Common myeloid progenitor, CD34-positive (primary cell): ENCODE measurements around the gene GMNN. TPM values are rescaled to one million over a fixed set of nuclear protein-coding genes. Genes with fewer than 3 reads are reported as not detected.
"Not testable (repeated sequence)": the region's sequence is repeated elsewhere in the genome, so short reads cannot be mapped to it uniquely, and the experiment has no call there.

Source experiments
- CTCF ChIA-PET: fragments of 350-600 bp; sonication (Branson Sonifier 250); formaldehyde crosslinking; loops from one replicate; lab custom pipeline; 2021; ENCODE audit warnings: antibody characterized with exemption; lab: Charles Lee
- POLR2A ChIA-PET: fragments of 350-600 bp; sonication (Branson Sonifier 250); formaldehyde crosslinking; loops from one replicate; lab custom pipeline; 2021; ENCODE audit warnings: antibody characterized with exemption; lab: Charles Lee
- DNase-seq, 3 donors: peaks; one replicate each; pipeline versions ENCODE4 v3.0.0 to v3.0.0-alpha.2; 2013
- H3K27ac ChIP-seq, 2 experiments: 1 replicate in 1 of 2; 2 replicates in 1 of 2; pipeline ENCODE4 v1.7.0; 2013; ENCODE audit warnings: inconsistent platforms in 2 of 2, low read length in 2 of 2, mild to moderate bottlenecking in 2 of 2, low read depth in 1 of 2, moderate library complexity in 1 of 2; ENCODE audit not compliant: severe bottlenecking in 2 of 2, insufficient read depth in 1 of 2, poor library complexity in 1 of 2
- H3K27me3 ChIP-seq, 5 experiments: replicated peaks in 2 of 5; 1 replicate in 3 of 5; 2 replicates in 2 of 5; pipeline versions ENCODE4 v1.6.1 to v1.7.0; 2013; ENCODE audit warnings: low read length in 4 of 5, mild to moderate bottlenecking in 2 of 5, moderate library complexity in 2 of 5, inconsistent platforms in 1 of 5; ENCODE audit not compliant: insufficient read depth in 5 of 5, control insufficient read depth in 4 of 5
- H3K36me3 ChIP-seq, 4 experiments: 1 replicate in 2 of 4; 2 replicates in 2 of 4; pipeline versions ENCODE4 v1.6.1 to v1.7.0; 2013; ENCODE audit warnings: low read length in 3 of 4, control low read depth in 1 of 4, mild to moderate bottlenecking in 1 of 4; ENCODE audit not compliant: control insufficient read depth in 4 of 4, insufficient read depth in 4 of 4
- H3K4me1 ChIP-seq, 4 experiments: 1 replicate in 3 of 4; 2 replicates in 1 of 4; pipeline versions ENCODE4 v1.6.1 to v1.7.1; 2013; ENCODE audit warnings: low read length in 3 of 4, mild to moderate bottlenecking in 3 of 4, control low read depth in 1 of 4, inconsistent platforms in 1 of 4, moderate library complexity in 1 of 4; ENCODE audit not compliant: control insufficient read depth in 4 of 4, insufficient read depth in 4 of 4; ENCODE audit errors: control extremely low read depth in 1 of 4
- H3K4me3 ChIP-seq, 7 experiments: 1 replicate in 4 of 7; 2 replicates in 3 of 7; pipeline versions ENCODE4 v1.5.1 to v1.7.0; 2013; ENCODE audit warnings: mild to moderate bottlenecking in 7 of 7, low read length in 6 of 7, moderate library complexity in 6 of 7, inconsistent platforms in 2 of 7, low read depth in 2 of 7, control low read depth in 1 of 7; ENCODE audit not compliant: insufficient read depth in 4 of 7, control insufficient read depth in 1 of 7; ENCODE audit errors: extremely low read depth in 1 of 7
- H3K9me3 ChIP-seq, 5 experiments: 1 replicate in 4 of 5; 2 replicates in 1 of 5; pipeline versions ENCODE4 v1.6.1 to v1.7.1; 2013; ENCODE audit warnings: low read length in 4 of 5, mild to moderate bottlenecking in 2 of 5, inconsistent platforms in 1 of 5, low read depth in 1 of 5, moderate library complexity in 1 of 5; ENCODE audit not compliant: control insufficient read depth in 4 of 5, insufficient read depth in 2 of 5; ENCODE audit errors: control extremely low read depth in 1 of 5
- WGBS: methylation state at CpG from one replicate; pipeline ENCODE4 v1.1.5; 2013; ENCODE audit not compliant: insufficient coverage; 5-methylcytosine and 5-hydroxymethylcytosine counted together
- polyA plus RNA-seq: library from polyadenylated mRNA; unstranded; fragments of 120-200 nt; gene quantifications from one replicate; pipeline ENCODE4 v1.2.1, GENCODE V29; 2013

The GMNN gene
- 19.1 TPM for polyA plus RNA-seq

GRCh38 chr6:24774696-24775519, at the start of gene GMNN:
Gene GMNN (plus strand): TSS chr6:24774937. CDS start chr6:24777247, 2,310 bp downstream.
- H3K4me3 ChIP-seq, result peak within 1 kb of the TSS; percentile 94 to 100 (median 100)
- WGBS, result under 1% methylated on average over 57 of the region's 75 CpGs
- peak within 1 kb of the TSS; percentile 74 to 91 for H3K27ac ChIP-seq
- peaks cover 7 to 36% (median 21%) of the 10 kb centered on the region in 4 experiments for H3K4me1 ChIP-seq
- CTCF ChIA-PET, result interaction anchor here (1.2 to 1.7 kb wide), 3 partner anchors 15 to 48 kb away, joined by 3 to 4 read pairs (median 3); no protein-coding TSS in a partner anchor
- H3K36me3 ChIP-seq, result peaks cover 0 to 14% (median 3%) of the 10 kb centered on the region in 4 experiments
- POLR2A ChIA-PET, result interaction anchor here (0.7 kb wide), 1 partner anchor 56 kb away, joined by 3 read pairs; the partner anchor contains the start of gene C6orf62
- no peaks in the 10 kb centered on the region for H3K9me3 ChIP-seq
- DNase-seq, result peak; percentile 95 to 97 (median 96)
- H3K27me3 ChIP-seq, result no peaks in the 10 kb centered on the region

GRCh38 chr6:24730653-24731052, 44.1 kb upstream of the GMNN start:
- WGBS, result 64% methylated on average over 3 of the region's 3 CpGs
- peaks cover 0 to 12% (median 9%) of the 10 kb centered on the region in 5 experiments for H3K9me3 ChIP-seq
- H3K4me3 ChIP-seq, POLR2A ChIA-PET, H3K36me3 ChIP-seq, DNase-seq, H3K27ac ChIP-seq, CTCF ChIA-PET, H3K27me3 ChIP-seq, H3K4me1 ChIP-seq: not testable (repeated sequence)

GRCh38 chr6:24731456-24732134, 43.1 kb upstream of the GMNN start:
- DNase-seq, CTCF ChIA-PET, H3K4me1 ChIP-seq, H3K27ac ChIP-seq, H3K36me3 ChIP-seq, H3K27me3 ChIP-seq, H3K4me3 ChIP-seq: not testable (repeated sequence)
- peaks cover 0 to 12% (median 9%) of the 10 kb centered on the region in 5 experiments for H3K9me3 ChIP-seq
- POLR2A ChIA-PET, result interaction anchor here (0.5 kb wide), 1 partner anchor 21 kb away, joined by 4 read pairs; no protein-coding TSS in a partner anchor
- WGBS, result 96% methylated on average over 6 of the region's 6 CpGs

- no peaks in the 10 kb centered on the region for H3K27me3 ChIP-seq
- peaks cover 0 to 12% (median 9%) of the 10 kb centered on the region in 5 experiments for H3K9me3 ChIP-seq
- no peaks in the 10 kb centered on the region for H3K4me1 ChIP-seq
- 94% methylated on average over 1 of the region's 1 CpG for whole genome bisulfite sequencing
- no peak overlapping the region for H3K4me3 ChIP-seq
- DNase-seq, result no peak
- CTCF ChIA-PET, result interaction anchor here (1.0 to 1.6 kb wide), 2 partner anchors 12 to 133 kb away, joined by 3 to 5 read pairs; no protein-coding TSS in a partner anchor
- no peak overlapping the region for H3K27ac ChIP-seq
- POLR2A ChIA-PET, result no interaction called here
- no peaks in the 10 kb centered on the region for H3K36me3 ChIP-seq
Measured at GRCh38 chr6:24734166-24734565, 40.6 kb upstream of the GMNN start.

- POLR2A ChIA-PET, H3K36me3 ChIP-seq, DNase-seq, H3K4me1 ChIP-seq, H3K27ac ChIP-seq, H3K4me3 ChIP-seq, H3K27me3 ChIP-seq: not testable (repeated sequence)
- H3K9me3 ChIP-seq, result peaks cover 0 to 12% (median 9%) of the 10 kb centered on the region in 5 experiments
- 85% methylated on average over 3 of the region's 4 CpGs for WGBS
- CTCF ChIA-PET, result interaction anchor here (1.6 kb wide), 1 partner anchor 11 kb away, joined by 5 read pairs; no protein-coding TSS in a partner anchor
Measured at GRCh38 chr6:24734710-24735109, 40.0 kb upstream of the GMNN start.

- ChIA-PET POLR2A (no interaction called here), CTCF (interaction anchor here (1.1 to 1.4 kb wide), 4 partner anchors 9 to 23 kb away, joined by 3 to 5 read pairs (median 3); no protein-coding TSS in a partner anchor)
- Histone ChIP-seq H3K4me1 (peaks cover 0 to 6% (median 0%) of the 10 kb centered on the region in 4 experiments), H3K36me3 (no peaks in the 10 kb centered on the region), H3K27ac (no peak overlapping the region), H3K9me3 (peaks cover 0 to 2% (median 0%) of the 10 kb centered on the region in 5 experiments), H3K27me3 (no peaks in the 10 kb centered on the region), H3K4me3 (no peak overlapping the region)
- 100% methylated on average over 3 of the region's 3 CpGs for WGBS
- DNase-seq, result no peak
Measured at GRCh38 chr6:24738741-24739140, 36.0 kb upstream of the GMNN start.
